Cardiac fibroblast (primary cell): ENCODE measurements around the gene SH3D19.

Experiments used
- DNase-seq, 2 donors: peaks; one replicate each; pipeline versions ENCODE4 v3.0.0 to v3.0.0-alpha.2; 2010; ENCODE audit warnings: low read depth in 2 of 2
- H3K4me3 ChIP-seq, 2 donors: replicated peaks in 1 of 2; 1 replicate in 1 of 2; 2 replicates in 1 of 2; pipeline ENCODE4 v1.5.1; 2011; ENCODE audit warnings: low read depth in 2 of 2, low read length in 2 of 2, mild to moderate bottlenecking in 2 of 2, moderate library complexity in 1 of 2
- CTCF ChIP-seq: IDR thresholded peaks from one replicate; pipeline ENCODE4 v1.5.1; 2011; ENCODE audit warnings: low read depth, mild to moderate bottlenecking, low read length, inconsistent platforms

SH3D19 gene

GRCh38 chr4:151133311-151133710 lies 192.1 kb downstream of the SH3D19 start:
- no peak overlapping the region for H3K4me3 ChIP-seq
- DNase-seq, result no peak
- TF ChIP-seq CTCF, result no peak

GRCh38 chr4:151129796-151130195 lies 195.6 kb downstream of the SH3D19 start:
- TF ChIP-seq CTCF, result no peak
- no peak overlapping the region for H3K4me3 ChIP-seq
- peak in 1 of 2 donors; percentile 11 for DNase-seq

- DNase-seq, result peak; percentile 78 to 82
- TF ChIP-seq CTCF, result peak; percentile 71
Observed at GRCh38 chr4:151117371-151117962, 207.9 kb downstream of the SH3D19 start.

GRCh38 chr4:151114986-151115385 lies 210.4 kb downstream of the SH3D19 start:
- peak in 1 of 2 donors; percentile 40 for DNase-seq
- TF ChIP-seq CTCF, result no peak
- H3K4me3 ChIP-seq, result no peak overlapping the region

More at GRCh38 chr4:151117371-151117962, 207.9 kb downstream of the SH3D19 start:
- no peak overlapping the region for H3K4me3 ChIP-seq

- DNase-seq, result peak in 1 of 2 donors; percentile 33
- no peak overlapping the region for H3K4me3 ChIP-seq
- no peak for TF ChIP-seq CTCF
Observed at GRCh38 chr4:151114338-151114737, 211.1 kb downstream of the SH3D19 start.

- H3K4me3 ChIP-seq, result no peak overlapping the region
- DNase-seq, result no peak
- TF ChIP-seq CTCF, result no peak
Observed at GRCh38 chr4:151110236-151110635, 215.2 kb downstream of the SH3D19 start.

GRCh38 chr4:151107063-151107462 lies 218.3 kb downstream of the SH3D19 start:
- DNase-seq, result no peak
- no peak overlapping the region for H3K4me3 ChIP-seq
- TF ChIP-seq CTCF, result no peak
